GM12873 (cell line): Measurements from ENCODE around the gene AMN1.

Experiments used
- CTCF ChIP-seq: IDR thresholded peaks from 2 replicates; pipeline ENCODE4 v1.5.1; 2012; ENCODE audit warnings: low read depth, mild to moderate bottlenecking, moderate library complexity, low read length, control low read depth; ENCODE audit not compliant: insufficient read depth; ENCODE audit errors: missing control alignments

Gene AMN1

GRCh38 chr12:31728917-31729640 is at the start of gene AMN1:
TSS of gene AMN1 (minus strand) at chr12:31729021. CDS start at chr12:31729008, 13 bp downstream.
- no peak for TF ChIP-seq CTCF

- TF ChIP-seq CTCF, result no peak
Measured at GRCh38 chr12:31773867-31774266, 45.0 kb upstream of the AMN1 start.

GRCh38 chr12:31773223-31773750 is 44.5 kb upstream of the AMN1 start:
- no peak for TF ChIP-seq CTCF

- no peak for TF ChIP-seq CTCF
Measured at GRCh38 chr12:31772685-31773222, 43.9 kb upstream of the AMN1 start.

GRCh38 chr12:31772186-31772585 is 43.4 kb upstream of the AMN1 start:
- TF ChIP-seq CTCF, result no peak

- TF ChIP-seq CTCF, result no peak
Measured at GRCh38 chr12:31768046-31768445, 39.2 kb upstream of the AMN1 start.

GRCh38 chr12:31765931-31766330 is 37.1 kb upstream of the AMN1 start:
- TF ChIP-seq CTCF, result no peak
